DMS114 treated with DMSO at 0.1 percent for 48 hours (cell line): ENCODE measurements around the gene GIPC3.
"Not testable (repeated sequence)": the region's sequence is repeated elsewhere in the genome, so short reads cannot be mapped to it uniquely, and the experiment has no call there.

Experiments used
- DNase-seq: peaks from one replicate; lab custom pipeline; 2025; ENCODE audit not compliant: unreplicated experiment; lab: John Stamatoyannopoulos, UW

The GIPC3 gene

DNA sequence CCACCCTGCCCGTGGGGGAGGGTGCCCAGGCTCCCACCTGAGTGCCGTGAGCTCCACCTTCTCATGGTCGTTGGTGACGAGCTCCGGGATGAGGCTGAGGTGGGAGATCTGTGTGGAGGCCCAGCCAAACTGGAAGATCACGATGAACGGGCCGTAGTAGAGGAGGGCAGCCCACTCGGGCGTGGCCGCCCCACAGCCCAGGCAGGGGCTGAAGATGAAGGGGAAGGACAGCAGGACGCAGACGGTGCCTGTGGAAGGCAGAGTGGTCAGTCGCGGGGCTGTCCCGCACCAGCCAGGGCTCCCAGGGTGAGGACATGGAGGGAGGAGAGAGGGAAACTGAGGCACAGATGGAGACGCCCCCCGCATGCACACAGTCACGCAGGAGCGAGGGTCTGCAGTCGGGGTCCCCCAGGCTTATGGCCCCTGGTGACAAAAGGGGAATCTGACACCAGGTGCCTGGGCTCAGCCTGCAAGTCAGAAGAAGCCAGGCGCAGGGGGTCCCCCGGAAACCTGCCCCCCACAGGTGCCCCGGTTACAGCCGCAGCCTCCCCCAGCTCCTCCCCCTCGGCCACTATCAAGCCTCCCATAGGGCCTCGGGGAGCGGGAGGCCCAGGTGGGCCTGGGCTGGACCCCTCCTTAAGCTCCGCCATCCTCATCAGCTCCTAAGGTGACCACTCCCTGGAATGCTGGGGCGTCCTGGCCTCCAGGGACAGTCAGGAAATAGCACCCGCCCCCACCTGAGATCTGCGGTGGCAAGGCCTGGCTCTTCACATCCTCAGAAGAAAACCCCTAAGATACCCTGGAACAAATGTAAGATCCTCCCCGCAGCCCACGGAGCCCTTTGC lies 34.1 kb upstream of the GIPC3 start:
- no peak for DNase-seq

DNA sequence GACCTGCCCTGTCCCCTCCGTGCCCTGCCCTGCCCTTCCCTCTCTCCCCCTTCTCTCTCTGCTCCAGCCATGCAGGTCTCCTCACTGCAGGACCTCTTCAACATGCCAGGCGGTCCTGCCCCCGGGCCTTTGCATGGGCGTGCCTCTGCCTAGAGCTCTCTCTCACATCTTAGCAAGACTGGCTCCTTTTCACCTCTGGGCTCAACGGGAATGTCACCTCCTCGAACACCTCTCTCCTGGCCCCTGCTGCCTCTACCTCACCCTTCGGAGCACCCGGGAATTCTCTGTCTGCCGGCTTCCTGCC lies 33.5 kb upstream of the GIPC3 start:
- DNase-seq: no peak

DNA sequence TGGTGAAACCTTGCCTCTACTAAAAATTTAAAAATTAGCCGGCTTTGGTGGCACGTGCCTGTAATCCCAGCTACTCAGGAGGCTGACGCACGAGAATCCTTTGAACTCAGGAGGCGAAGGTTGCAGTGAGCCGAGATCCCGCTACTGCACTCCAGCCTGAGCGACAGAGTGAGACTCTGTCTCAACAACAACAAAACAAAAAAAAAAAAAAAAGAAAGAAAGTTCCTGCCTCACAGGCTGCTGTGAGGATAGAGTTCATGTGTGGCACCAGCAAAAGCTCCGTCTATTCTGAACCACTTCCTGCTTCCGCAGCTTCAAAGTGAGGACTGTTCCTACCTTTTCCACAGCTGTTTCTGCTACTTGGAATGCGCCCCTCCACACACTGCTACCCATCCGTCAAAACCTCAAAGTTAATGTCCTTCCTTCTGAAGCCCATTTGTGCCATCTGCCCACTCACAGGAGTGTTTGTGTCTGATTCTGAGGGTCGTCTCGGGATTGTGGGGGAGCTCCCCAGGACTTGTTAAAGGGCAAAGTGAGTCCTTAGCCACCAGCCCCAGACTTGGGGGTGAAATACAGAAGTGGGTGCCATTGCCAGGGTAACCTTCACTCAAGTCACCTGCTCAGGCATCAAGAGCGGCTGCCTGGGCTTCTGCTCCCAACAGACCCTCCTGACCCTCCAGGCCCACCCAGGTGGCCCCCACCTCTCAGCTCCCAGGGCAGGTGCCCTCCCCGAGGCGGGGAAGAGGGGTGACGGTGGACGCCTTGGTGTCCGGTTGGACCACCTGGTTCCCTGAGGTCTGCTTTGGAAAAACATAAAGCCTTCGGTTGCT lies 30.8 kb upstream of the GIPC3 start:
- no peak for DNase-seq

DNA sequence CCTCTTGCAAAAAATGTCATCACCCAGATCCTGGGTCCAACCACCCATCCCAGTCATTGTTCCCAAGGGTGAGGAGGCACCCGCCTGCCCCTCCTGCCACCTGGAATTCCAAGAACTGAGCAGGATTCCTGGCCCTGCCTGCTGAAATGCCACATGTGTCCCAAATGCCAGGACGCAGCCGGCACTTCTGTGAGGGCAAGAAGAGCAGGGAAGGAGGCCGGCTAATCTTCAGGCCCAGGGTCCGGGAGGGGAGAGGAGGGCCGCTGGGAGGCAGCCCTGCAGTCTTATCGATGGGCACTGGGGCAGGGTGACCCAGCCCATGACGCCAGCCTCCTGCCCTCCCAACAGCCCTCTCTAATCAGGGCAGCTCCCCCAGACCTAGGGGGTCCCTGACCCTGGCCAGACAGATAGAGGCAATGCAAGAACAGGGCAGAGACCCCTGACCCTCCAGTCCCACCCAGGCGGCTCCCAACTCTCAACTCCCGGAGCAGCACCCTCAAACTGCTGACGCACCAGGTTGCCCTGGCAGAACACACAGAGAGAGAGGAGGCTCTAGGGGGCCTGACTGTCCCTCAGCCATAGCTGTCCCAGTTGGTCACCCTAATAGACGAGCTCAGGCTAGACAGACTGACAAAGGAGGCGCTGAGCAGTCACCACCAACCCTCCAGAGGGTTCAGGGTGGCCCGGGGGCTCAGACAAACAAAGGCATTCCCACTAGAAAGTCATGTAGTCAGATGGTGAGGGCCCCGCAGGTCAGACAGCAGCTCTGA lies 29.4 kb upstream of the GIPC3 start:
- DNase-seq: no peak

DNA sequence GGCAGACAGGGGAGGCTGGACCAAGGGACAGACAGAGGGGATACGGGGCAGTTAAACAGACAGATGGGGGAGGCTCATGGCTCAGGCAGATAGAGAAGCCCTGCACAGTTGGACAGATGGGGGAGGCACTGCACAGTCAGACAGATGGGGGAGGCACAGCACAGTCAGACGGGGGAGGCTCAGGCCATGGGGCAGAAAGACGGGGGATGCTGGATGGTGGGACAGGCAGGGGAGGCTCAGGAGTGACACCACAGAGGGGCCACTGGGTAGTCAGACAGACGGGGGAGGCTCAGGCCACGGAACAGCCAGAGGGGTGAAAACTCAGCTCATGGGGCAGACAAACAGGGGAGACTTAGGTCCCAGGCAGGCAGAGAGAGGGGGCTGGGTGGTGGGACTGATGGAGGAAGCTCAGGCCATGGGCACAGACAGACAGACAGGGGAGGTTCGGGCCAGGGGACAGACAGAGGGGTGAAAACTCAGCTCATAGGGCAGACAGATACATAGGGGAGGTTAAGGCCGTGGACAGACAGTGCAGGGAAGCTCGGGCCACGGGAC lies 28.8 kb upstream of the GIPC3 start:
- DNase-seq: no peak

DNA sequence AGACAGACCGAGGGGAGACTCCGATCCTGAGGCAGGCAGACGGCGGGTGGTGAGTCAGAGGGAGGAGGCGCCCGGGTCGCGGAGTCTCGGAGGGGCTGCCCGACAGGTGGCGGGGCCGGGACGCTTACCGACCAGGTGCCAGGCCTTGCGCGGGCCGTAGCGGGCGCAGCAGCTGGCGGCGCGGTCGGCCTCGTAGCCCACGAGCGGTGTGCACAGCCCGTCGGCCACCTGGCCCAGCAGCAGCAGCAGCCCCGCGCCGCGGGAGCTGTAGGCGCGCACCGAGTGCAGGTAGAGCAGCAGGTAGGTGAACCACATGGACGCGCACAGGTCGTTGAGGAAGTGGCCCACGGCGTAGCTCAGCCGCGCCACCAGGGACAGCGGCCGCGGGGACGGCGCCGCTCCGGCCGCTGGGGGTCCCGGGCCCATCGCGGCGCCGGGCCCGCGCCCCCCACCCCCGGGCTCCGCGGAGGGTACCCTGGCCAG lies 28.3 kb upstream of the GIPC3 start:
- DNase-seq: no peak

DNA sequence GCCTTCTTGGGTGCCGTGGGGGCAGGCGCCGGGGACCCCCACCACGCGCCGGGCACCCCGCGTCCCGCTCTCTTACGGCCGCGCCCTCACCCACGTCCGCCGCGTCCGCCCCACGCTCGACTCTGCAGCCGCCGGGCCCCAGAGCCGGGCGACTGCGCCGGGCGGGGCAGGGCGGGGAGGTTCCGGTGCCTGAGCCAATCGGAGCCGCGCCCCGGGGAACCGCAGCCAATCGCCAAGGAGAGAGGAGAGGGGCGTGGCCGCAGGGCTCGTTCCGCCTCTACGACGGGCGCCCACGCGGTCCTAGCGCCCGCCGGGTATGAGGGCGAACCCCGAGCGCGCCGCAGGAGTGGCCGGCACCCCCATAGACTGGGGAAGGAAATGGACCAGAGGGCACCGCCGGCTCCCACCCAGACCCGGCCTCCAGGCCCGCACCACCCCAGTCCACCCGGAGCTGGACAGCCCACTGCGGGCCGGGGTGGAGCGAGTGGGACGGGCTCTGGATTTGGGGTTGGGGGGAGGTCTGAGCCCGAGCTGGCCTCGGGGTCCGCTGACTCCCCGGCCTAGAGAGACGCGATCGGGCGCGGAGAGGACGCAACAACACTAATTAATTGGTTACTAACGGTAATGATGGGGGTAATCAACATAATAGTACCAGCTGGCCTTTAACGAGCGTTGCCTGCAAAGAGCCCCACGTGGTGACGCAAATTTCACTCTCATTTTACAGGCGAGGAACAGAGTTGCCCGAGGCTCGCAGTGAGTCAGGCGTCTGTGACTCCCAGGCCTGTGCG lies 27.6 kb upstream of the GIPC3 start, which contains the start of gene MFSD12:
Gene MFSD12 (minus strand): TSS at position 126 of the 788 bp plus-strand sequence. CDS start 183 bp downstream, outside the sequence.
- DNase-seq: peak; percentile 67

DNA sequence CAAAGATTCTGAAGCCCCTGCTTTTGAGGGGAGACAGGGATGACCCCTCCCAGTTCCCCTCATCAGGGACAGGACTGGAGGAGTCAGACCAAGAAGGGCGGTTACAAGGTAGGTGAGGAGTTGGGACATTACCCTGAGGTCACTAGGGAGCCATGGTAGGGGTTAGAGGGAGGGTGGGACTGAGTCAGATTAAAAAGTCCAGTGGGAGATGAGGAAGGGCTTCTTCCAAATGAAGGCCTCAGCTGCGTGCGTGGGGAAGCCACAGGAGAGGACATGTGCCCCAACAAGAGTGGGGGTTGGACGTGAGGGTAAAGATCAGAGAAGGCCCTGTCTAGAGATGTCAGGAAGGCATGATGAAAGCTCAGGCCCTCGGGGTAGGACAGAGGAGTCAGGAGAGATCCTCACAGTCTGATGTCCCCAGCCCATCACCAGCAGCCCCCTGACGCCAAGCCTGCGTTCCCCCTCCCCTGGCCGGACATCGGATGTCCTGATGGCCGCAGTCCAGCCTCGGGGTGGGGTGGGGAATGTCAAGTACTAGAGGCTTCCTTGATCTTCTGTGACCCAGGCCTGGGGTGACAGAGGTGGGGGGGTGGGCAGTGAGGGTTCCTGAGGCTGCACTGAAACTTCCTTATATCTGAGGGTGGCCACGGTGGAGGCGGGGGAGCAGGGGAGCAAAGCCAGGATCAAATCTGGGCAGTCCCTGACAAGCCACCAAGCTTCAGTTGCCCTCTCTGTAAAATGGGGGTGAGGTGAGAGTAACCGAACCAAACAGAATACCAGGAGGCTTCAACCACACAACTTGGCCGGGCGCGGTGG lies 21.4 kb upstream of the GIPC3 start:
- DNase-seq: no peak

DNA sequence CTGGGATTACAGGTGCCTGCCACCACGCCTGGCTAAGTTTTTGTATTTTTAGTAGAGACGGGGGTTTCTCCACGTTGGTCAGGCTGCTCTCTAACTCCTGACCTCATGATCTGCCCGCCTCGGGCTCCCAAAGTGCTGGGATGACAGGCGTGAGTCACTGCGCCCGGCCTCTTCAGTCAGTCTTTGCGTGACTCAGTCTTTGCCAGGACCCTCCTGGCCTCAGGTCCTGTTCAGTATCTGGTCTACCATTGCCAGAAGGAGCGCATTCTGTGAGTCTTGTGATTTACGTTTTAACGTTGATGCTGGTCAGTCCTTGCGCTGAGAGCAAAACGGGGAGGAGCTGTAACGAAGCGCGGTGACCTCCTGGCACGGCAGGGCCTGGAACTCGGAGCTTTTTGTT lies 20.1 kb upstream of the GIPC3 start:
- DNase-seq: no peak

DNA sequence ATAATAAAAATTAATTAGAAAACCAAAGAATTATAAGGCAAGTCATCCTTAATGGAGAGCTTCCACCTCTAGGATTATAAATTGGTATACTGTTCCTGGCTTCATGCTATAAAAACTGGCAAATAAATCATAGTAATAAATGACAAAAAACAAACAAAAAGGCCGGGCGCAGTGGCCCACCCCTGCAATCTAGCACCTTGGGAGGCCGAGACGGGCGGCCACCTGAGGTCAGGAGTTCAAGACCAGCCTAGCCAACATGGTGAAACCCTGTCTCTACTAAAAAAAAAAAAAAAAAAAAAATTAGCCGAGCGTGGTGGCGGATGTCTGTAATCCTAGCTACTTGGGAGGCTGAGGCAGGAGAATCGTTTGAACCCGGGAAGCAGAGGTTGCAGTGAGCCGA lies 15.2 kb upstream of the GIPC3 start:
- not testable (repeated sequence) for DNase-seq

DNA sequence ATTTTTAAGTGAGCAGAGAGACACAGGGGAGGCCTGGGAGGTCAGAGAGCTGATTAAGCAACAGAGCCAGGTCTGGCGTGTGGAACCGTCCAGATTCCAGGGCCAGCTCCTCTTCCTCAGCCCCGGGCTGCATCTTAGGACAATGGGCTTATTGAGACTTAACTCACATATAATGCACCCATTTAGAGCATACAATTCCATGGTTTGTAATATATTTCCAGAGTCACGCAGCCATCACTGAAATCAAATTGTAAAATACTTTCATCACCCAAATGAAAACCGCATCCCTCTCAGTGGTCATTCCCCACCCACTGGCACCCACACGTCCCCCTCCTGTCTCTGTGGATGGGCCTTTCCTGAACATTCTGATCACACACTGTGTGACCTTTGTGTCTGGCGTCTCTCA lies 14.7 kb upstream of the GIPC3 start:
- DNase-seq: no peak

DNA sequence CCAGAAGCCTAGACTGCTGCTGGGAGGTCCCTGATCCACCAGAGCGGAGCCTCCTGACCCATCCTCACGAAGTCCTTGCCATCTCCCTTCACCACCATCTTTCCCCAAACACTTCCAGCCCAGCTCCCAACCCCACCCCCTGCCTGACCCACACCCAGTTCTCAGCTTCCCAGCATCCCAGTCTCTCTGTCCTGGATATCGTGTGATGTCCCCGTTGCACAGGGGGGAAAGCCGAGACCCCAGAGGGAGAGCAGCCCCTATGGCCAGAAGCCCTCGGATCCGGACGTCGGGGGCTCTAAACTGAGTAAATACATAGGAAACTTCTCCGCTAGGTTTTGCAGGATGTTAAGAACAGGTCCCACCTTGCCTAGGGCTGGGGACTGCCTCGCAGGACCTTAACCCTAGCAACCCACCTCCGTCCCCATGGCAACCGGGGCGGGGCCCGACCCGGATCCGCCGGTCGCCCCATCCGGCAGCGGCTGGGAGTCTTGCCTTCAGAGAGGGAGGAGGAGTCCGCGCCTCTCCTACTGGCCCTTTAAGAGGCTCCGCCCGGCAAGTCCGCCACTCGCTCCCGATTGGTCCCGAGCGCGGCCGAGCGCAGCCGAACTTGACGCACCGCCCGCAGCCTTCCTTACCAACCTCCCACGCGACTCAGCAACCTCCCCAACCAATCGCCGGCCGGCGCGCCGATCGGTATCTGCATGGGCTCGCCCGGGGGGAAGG lies 13.0 kb upstream of the GIPC3 start:
- peak; percentile 96 for DNase-seq

DNA sequence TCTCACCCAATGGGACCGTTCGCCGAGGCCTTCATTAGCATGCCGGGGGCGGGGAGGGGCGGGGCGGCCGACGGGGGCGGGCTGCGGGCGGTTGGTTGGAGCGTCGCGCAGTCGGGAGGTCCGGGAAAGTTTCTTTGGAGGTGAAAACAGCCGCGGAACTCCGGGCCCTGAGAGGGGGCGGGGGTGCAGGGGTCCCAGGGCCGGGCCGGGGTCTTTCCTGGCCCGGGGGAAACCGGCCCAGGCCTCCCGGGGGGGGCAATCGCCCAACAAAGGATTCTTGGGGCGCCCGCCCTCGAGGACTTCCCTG lies 12.5 kb upstream of the GIPC3 start, which contains the start of gene HMG20B:
Gene HMG20B (plus strand): TSS at position 90 of the 307 bp plus-strand sequence. CDS start 366 bp downstream, outside the sequence.
- DNase-seq: no peak

DNA sequence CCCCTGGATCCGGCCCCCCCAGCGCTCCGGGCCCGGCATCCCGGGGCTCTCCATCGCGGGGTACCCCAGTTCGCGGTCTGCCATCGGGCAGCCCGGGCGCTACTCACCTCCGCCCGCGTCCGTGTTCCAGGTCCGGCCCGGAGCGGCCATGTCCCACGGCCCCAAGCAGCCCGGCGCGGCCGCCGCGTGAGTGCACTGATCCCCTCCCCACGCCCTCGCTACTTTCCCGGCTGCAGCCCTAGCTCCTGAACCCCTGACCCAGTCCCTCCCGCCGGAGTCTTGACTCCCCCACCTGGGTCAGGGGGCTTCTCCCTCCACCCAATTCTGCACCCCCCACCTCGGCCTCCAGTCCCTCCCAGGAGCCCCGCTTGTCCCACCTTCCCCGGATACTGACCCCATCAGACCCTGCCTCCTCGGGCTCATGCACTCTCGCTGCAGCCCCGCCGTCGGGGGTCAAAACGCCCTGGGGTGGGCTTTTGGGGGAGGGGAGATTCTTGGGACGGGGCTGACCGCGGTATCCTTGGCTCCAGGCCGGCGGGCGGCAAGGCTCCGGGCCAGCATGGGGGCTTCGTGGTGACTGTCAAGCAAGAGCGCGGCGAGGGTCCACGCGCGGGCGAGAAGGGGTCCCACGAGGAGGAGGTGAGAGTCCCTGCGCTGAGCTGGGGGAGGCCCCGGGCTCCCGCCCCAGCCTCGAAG lies 12.0 kb upstream of the GIPC3 start:
- DNase-seq: no peak

DNA sequence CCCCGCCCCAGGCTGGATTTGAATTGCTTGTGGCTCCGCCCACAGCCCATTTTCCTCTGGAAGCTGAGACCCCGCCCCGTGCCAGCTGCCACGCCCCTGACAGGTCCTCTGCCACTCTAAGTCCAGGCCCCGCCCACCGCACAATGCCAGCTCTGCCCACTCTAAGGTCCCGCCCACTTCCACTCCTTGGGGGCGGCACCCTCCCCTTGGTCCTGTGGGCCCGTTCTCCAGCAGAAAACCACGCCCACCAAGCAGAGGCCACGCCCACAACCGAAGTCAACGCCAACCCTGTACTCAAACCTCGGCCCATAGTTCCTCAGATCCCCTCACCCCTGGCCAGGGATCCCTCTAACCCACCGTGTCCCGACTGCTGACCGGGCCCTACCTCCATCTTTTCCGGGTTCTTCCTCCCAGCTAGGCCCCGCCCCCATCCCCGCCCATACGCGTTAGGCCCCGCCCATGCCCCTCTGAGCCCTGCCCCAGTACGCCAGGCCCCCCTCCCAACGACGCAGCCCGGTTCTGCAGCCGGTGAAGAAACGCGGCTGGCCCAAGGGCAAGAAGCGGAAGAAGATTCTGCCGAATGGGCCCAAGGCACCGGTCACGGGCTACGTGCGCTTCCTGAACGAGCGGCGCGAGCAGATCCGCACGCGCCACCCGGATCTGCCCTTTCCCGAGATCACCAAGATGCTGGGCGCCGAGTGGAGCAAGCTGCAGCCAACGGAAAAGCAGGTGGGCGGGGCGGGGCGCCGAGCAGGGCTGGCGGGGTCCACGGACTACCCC lies 11.2 kb upstream of the GIPC3 start:
- DNase-seq: peak; percentile 92

DNA sequence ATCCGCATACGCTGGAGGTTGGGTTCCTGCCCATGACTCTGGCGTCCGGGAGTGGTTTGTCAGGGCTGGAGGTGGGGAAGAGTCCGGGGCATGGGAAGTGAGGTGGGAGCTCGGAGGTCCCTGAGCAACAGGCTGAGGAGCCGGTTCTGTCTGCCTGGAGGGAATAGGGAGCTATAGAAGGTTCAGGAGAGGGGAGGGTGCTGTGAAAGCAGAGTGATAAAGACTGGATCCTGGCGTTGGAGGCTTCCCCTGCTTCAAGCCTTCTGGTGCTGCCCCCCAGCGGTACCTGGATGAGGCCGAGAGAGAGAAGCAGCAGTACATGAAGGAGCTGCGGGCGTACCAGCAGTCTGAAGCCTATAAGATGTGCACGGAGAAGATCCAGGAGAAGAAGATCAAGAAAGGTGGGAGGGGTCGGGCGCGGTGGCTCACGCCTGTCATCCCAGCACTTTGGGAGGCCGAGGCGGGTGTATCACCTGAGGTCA lies 10.0 kb upstream of the GIPC3 start:
- DNase-seq: peak; percentile 13

DNA sequence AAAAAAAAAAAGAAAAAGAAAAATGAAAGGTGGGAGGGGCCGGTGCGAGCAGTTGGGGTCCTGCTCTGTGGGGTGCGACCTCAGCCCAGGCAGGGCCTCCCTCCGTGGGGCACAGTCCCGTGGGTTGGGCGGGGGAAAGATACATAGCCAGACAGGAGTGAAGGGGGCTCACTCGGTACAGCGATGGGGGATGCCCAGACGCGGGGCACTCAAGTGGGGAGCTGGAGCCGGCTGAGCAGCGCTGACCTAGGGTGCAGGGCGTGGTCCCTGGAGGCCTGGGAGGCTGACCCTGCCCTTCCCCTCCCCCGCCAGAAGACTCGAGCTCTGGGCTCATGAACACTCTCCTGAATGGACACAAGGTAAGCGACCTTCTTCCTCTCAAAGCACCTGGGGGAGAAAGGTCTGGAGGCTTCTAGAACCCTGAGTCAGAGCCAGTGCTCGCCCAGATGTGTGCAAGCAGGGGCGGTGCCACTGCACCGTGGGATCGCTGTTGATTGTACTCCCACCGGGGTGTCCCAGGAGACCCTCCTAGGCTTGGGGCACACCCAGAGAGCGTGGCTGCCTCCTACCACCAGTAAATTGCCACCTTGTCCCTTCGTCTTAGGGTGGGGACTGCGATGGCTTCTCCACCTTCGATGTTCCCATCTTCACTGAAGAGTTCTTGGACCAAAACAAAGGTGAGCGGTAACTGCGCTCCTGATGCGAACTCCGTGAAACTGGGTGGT lies 9.2 kb upstream of the GIPC3 start:
- DNase-seq: no peak
